HepG2 (cell line): Measurements from ENCODE around the gene CKB. TPM values are rescaled to one million over a fixed set of nuclear protein-coding genes. Genes with fewer than 3 reads are reported as not detected.

Experiments
- FOXM1 ChIP-seq: sonication (generic); formaldehyde crosslinking; IDR thresholded peaks from 2 replicates; pipeline ENCODE4 v1.5.0; 2020; ENCODE audit warnings: missing genetic modification reagents
- GFI1 ChIP-seq: sonication (generic); formaldehyde crosslinking; IDR thresholded peaks from 2 replicates; pipeline ENCODE4 v1.5.0; 2020; ENCODE audit warnings: missing genetic modification reagents, mild to moderate bottlenecking, borderline replicate concordance
- HINFP ChIP-seq: sonication (generic); formaldehyde crosslinking; IDR thresholded peaks from 2 replicates; pipeline ENCODE4 v1.4.0; 2020; ENCODE audit warnings: low read depth, mild to moderate bottlenecking, missing genetic modification reagents
- KDM2A ChIP-seq: sonication (generic); formaldehyde crosslinking; IDR thresholded peaks from 2 replicates; pipeline ENCODE4 v1.4.0; 2020; ENCODE audit warnings: low read depth, missing genetic modification reagents, borderline replicate concordance
- MYC ChIP-seq: sonication (generic); formaldehyde crosslinking; IDR thresholded peaks from 2 replicates; pipeline ENCODE4 v1.9.0; 2021; ENCODE audit warnings: missing genetic modification reagents, borderline replicate concordance
- NPAS2 ChIP-seq: sonication (generic); formaldehyde crosslinking; IDR thresholded peaks from 2 replicates; pipeline ENCODE4 v1.8.0; 2022; ENCODE audit warnings: mild to moderate bottlenecking, missing genetic modification reagents, borderline replicate concordance
- PATZ1 ChIP-seq: sonication (generic); formaldehyde crosslinking; IDR thresholded peaks from 2 replicates; pipeline ENCODE4 v1.4.0; 2020; ENCODE audit warnings: missing genetic modification reagents
- REPIN1 ChIP-seq: sonication (generic); formaldehyde crosslinking; IDR thresholded peaks from 2 replicates; pipeline ENCODE4 v1.8.0; 2022; ENCODE audit warnings: missing genetic modification reagents, low read depth, mild to moderate bottlenecking, borderline replicate concordance
- SMAD9 ChIP-seq: sonication (generic); formaldehyde crosslinking; IDR thresholded peaks from 2 replicates; pipeline ENCODE4 v1.5.1; 2020; ENCODE audit warnings: mild to moderate bottlenecking, missing genetic modification reagents
- SUZ12 ChIP-seq: fragments of 150-350 bp; IDR thresholded peaks from 2 replicates; pipeline ENCODE4 v1.6.1; 2014; ENCODE audit warnings: low read depth, low read length
- TAF15 ChIP-seq: fragments of 200-400 bp; formaldehyde crosslinking; IDR thresholded peaks from one replicate; pipeline ENCODE4 v1.6.1; 2018; ENCODE audit warnings: mild to moderate bottlenecking, low read depth, low read length; ENCODE audit not compliant: poor library complexity, severe bottlenecking
- TMF1 ChIP-seq: sonication (generic); formaldehyde crosslinking; IDR thresholded peaks from 2 replicates; pipeline ENCODE4 v1.8.1; 2022; ENCODE audit warnings: low read depth, missing genetic modification reagents
- ZBTB33 ChIP-seq: sonication (generic); formaldehyde crosslinking; IDR thresholded peaks from 2 replicates; pipeline ENCODE4 v1.4.0; 2020; ENCODE audit warnings: missing genetic modification reagents
- ZMYM3 ChIP-seq: sonication (generic); formaldehyde crosslinking; IDR thresholded peaks from 2 replicates; pipeline ENCODE4 v1.5.1; 2020; ENCODE audit warnings: mild to moderate bottlenecking, missing genetic modification reagents
- ZNF570 ChIP-seq: sonication (generic); formaldehyde crosslinking; IDR thresholded peaks from 2 replicates; pipeline ENCODE4 v1.4.0; 2020; ENCODE audit warnings: mild to moderate bottlenecking, missing genetic modification reagents, borderline replicate concordance
- ZNF639 ChIP-seq: conservative IDR thresholded peaks from 2 replicates; pipeline ENCODE4 v1.6.1; 2018; ENCODE audit warnings: missing genetic modification reagents
- ZNF652 ChIP-seq: IDR thresholded peaks from 2 replicates; pipeline ENCODE4 v1.6.1; 2016; ENCODE audit warnings: low read depth, borderline replicate concordance
- ZNF674 ChIP-seq: sonication (generic); formaldehyde crosslinking; IDR thresholded peaks from 2 replicates; pipeline ENCODE4 v1.5.0; 2020; ENCODE audit warnings: low read depth, mild to moderate bottlenecking, missing genetic modification reagents
- ZNF772 ChIP-seq: sonication (generic); formaldehyde crosslinking; IDR thresholded peaks from 2 replicates; pipeline ENCODE4 v1.5.0; 2020; ENCODE audit warnings: mild to moderate bottlenecking, missing genetic modification reagents
- polyA plus RNA-seq, 8 experiments: library from polyadenylated mRNA; depleted of rRNA in 3 of 8; stranded (reverse) in 7 of 8; unstranded in 1 of 8; fragments of >200 nt; fragmentation: Illumina TruSeq in 4 of 8; extraction: Trizol in 4 of 8; gene quantifications; 2 replicates each; pipeline versions ENCODE4 v1.2.1 to v1.2.3, GENCODE V29; 2011 to 2016; ENCODE audit warnings: low read depth in 4 of 8, missing spikeins in 1 of 8, mixed read lengths in 1 of 8; ENCODE audit not compliant: insufficient read depth in 1 of 8
- total RNA-seq, 5 experiments: library from RNA; depleted of rRNA; stranded (reverse); fragments of >200 nt; fragmentation: Illumina TruSeq; extraction: Trizol; gene quantifications; 2 replicates each; pipeline ENCODE4 v1.2.3, GENCODE V29; 2016; ENCODE audit warnings: low read depth in 1 of 5

Gene CKB
- total and polyA plus RNA-seq, 2 of the 13 experiments (the other 11 are each of a cell fraction or from before 2014, with no cell fraction given) = 82.3 to 217 TPM

- TF ChIP-seq ZNF772 (CRISPR knock-in tag) = no peak
- TF ChIP-seq ZNF674 (CRISPR knock-in tag) = no peak
- no peak for TF ChIP-seq REPIN1 (CRISPR knock-in tag)
- no peak for TF ChIP-seq ZMYM3
- TF ChIP-seq MYC = 0 out of 2 replicates have a peak, but pooled peaks have one; percentile 8
- TF ChIP-seq NPAS2 (CRISPR knock-in tag) = no peak
- no peak for TF ChIP-seq GFI1 (CRISPR knock-in tag)
- 0 out of 2 replicates have a peak, but pooled peaks have one; percentile 36 for TF ChIP-seq KDM2A (CRISPR knock-in tag)
- TF ChIP-seq TAF15 = no peak
- peak; percentile 31; the same call in 1 of the 2 replicates for TF ChIP-seq ZBTB33 (CRISPR knock-in tag)
- TF ChIP-seq ZNF652 = no peak
- TF ChIP-seq SMAD9 (CRISPR knock-in tag) = no peak
- TF ChIP-seq TMF1 (CRISPR knock-in tag) = no peak
- TF ChIP-seq ZNF570 (CRISPR knock-in tag) = no peak
- TF ChIP-seq HINFP = no peak
- no peak for TF ChIP-seq FOXM1 (CRISPR knock-in tag)
- 0 out of 2 replicates have a peak, but pooled peaks have one; percentile 14 for TF ChIP-seq PATZ1 (CRISPR knock-in tag)
- no peak for TF ChIP-seq SUZ12
- no peak for TF ChIP-seq ZNF639 (CRISPR knock-in tag)
These were observed 20.0 kb upstream of the CKB start (continued) for GRCh38 chr14:103542605-103543088.
